Prostate gland (tissue), 1 donor: ENCODE measurements around the gene MEF2A.
"Not testable (repeated sequence)": the region's sequence is repeated elsewhere in the genome, so short reads cannot be mapped to it uniquely, and the experiment has no call there.

Source experiments
- POLR2A ChIP-seq: fragments of 450-650 bp; IDR thresholded peaks from one replicate; pipeline ENCODE4 v1.6.1; 2016; ENCODE audit warnings: antibody characterized with exemption, mild to moderate bottlenecking
- POLR2AphosphoS5 ChIP-seq: sonication (generic); formaldehyde crosslinking; IDR thresholded peaks from one replicate; pipeline ENCODE4 v1.6.1; 2017; ENCODE audit warnings: antibody characterized with exemption

DNA sequence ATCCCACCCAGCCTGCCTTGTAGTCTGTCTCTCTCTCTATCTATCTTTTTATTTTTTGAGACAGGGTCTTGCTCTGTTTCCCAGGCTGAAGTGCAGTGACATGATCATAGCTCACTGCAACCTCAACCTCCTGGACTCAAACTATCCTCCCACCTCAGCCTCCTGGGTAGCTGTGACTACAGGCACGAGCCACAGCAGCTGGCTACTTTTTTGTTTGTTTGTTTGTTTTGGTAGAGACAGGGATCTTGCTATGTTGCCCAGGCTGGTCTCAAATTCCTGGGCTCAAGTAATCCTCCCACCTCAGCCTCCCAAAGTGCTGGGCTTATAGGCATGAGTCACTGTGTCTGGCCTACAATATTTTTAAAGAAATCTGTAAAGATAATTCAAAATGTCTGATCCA, 46.4 kb upstream of the MEF2A start:
- TF ChIP-seq POLR2AphosphoS5, POLR2A: not testable (repeated sequence)
